ENCODE measurements around the gene TAAR9.

TAAR9 gene

DNA sequence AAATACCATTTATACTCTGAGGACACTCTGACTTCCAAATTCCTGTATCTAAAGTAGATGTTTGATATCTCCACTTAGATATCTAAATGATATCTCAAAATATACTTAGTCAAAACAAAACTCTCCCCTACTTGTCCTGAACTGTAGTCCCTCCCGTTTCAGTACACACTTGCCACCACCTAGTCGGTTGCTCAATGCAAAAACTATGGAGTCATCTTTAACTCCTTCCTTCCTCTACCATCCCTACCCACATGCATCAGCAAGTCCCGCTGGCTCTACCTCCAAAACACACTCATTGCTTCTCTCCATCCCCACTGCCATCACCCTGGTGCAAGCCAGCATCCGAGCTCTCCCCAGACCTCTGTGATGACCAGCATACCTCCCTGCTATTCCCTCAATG, 38.3 kb upstream of the TAAR9 start:
- no peak overlapping the region for H3K4me3 ChIP-seq (ENCODE audit: insufficient read depth, low read depth, low read length, poor library complexity, severe bottlenecking)
- H3K27me3 ChIP-seq (replicated peaks; ENCODE audit: control insufficient read depth, insufficient read depth, low read length, poor library complexity, severe bottlenecking), result no peaks in the 10 kb centered on the region
- H3K4me1 ChIP-seq (ENCODE audit: control insufficient read depth, insufficient read depth, low read length, poor library complexity, severe bottlenecking), result no peaks in the 10 kb centered on the region
- H3K27ac ChIP-seq (ENCODE audit: insufficient read depth, low read length, poor library complexity, severe bottlenecking), result no peak overlapping the region
- no peak for DNase-seq
- no peaks in the 10 kb centered on the region for H3K9me3 ChIP-seq (ENCODE audit: control insufficient read depth, low read length)
- peaks cover 10% of the 10 kb centered on the region for H3K36me3 ChIP-seq (ENCODE audit: control insufficient read depth, insufficient read depth, low read length)

DNA sequence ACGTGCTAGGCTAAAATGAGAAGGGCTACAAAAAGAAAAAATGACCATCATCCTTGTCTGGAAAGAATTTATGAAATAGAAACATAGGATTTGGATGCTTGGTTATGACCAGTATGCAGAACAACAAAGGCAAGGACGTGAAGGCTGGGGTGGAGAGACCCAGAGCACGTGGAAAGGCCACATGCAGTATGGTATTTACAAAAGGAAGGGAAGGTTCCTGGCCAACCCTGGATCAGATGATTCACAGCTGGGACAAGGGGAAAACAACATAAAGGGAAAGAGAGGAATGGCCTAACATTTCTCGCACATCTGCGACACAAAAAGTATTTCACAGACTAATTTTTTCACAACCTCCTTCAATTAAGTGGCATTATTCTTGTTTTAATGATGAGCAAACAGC, 33.3 kb upstream of the TAAR9 start:
- Histone ChIP-seq H3K27ac (ENCODE audit: insufficient read depth, low read length, poor library complexity, severe bottlenecking) (no peak overlapping the region), H3K4me1 (ENCODE audit: control insufficient read depth, insufficient read depth, low read length, poor library complexity, severe bottlenecking) (no peaks in the 10 kb centered on the region), H3K36me3 (ENCODE audit: control insufficient read depth, insufficient read depth, low read length) (peaks cover 10% of the 10 kb centered on the region), H3K4me3 (ENCODE audit: insufficient read depth, low read depth, low read length, poor library complexity, severe bottlenecking) (no peak overlapping the region), H3K9me3 (ENCODE audit: control insufficient read depth, low read length) (no peaks in the 10 kb centered on the region), H3K27me3 (replicated peaks; ENCODE audit: control insufficient read depth, insufficient read depth, low read length, poor library complexity, severe bottlenecking) (no peaks in the 10 kb centered on the region)
- no peak for DNase-seq

DNA sequence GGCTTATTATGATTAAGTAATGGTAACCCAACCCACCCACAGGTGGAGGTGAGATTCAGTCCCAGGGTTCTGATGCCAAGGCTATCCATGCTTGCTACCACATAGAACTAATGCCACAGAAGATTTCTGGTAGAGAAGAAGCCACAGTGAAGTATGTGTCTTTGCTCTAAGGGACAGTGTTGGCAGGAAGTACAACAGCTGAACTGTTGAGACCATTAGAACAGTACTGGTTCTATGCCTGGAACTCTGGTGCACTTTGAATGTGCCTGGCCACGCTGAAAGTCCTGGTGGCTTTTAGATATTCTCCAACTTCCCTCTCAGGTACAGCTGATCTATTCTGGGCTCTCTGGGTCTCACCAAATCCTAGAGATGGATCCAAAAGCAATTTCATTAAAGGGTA, 32.9 kb upstream of the TAAR9 start:
- Histone ChIP-seq H3K4me3 (ENCODE audit: insufficient read depth, low read depth, low read length, poor library complexity, severe bottlenecking) (no peak overlapping the region), H3K36me3 (ENCODE audit: control insufficient read depth, insufficient read depth, low read length) (peaks cover 10% of the 10 kb centered on the region), H3K27ac (ENCODE audit: insufficient read depth, low read length, poor library complexity, severe bottlenecking) (no peak overlapping the region), H3K27me3 (replicated peaks; ENCODE audit: control insufficient read depth, insufficient read depth, low read length, poor library complexity, severe bottlenecking) (no peaks in the 10 kb centered on the region), H3K4me1 (ENCODE audit: control insufficient read depth, insufficient read depth, low read length, poor library complexity, severe bottlenecking) (no peaks in the 10 kb centered on the region), H3K9me3 (ENCODE audit: control insufficient read depth, low read length) (no peaks in the 10 kb centered on the region)
- DNase-seq, result no peak

DNA sequence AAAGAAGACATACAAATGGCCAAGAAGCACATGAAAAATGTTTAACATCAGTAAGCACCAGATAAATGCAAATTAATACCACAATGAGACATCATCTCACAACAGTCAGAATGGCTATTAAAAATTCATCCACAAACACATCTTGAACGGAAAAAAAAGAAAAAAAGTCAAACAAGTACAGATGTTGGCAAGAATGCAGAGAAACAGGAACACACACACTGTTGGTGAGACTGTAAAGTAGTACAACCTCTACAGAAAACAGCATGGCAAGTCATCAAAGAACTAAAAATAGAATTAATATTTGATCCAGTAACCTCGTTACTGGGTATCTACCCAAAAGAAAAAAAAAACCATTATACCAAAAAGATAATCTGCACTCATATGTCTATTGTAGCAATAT, 31.6 kb upstream of the TAAR9 start:
- no peak for DNase-seq
- no peaks in the 10 kb centered on the region for H3K4me1 ChIP-seq (ENCODE audit: control insufficient read depth, insufficient read depth, low read length, poor library complexity, severe bottlenecking)
- no peak overlapping the region for H3K4me3 ChIP-seq (ENCODE audit: insufficient read depth, low read depth, low read length, poor library complexity, severe bottlenecking)
- peaks cover 9% of the 10 kb centered on the region for H3K36me3 ChIP-seq (ENCODE audit: control insufficient read depth, insufficient read depth, low read length)
- no peaks in the 10 kb centered on the region for H3K27me3 ChIP-seq (replicated peaks; ENCODE audit: control insufficient read depth, insufficient read depth, low read length, poor library complexity, severe bottlenecking)
- H3K9me3 ChIP-seq (ENCODE audit: control insufficient read depth, low read length), result no peaks in the 10 kb centered on the region
- H3K27ac ChIP-seq (ENCODE audit: insufficient read depth, low read length, poor library complexity, severe bottlenecking), result no peak overlapping the region

DNA sequence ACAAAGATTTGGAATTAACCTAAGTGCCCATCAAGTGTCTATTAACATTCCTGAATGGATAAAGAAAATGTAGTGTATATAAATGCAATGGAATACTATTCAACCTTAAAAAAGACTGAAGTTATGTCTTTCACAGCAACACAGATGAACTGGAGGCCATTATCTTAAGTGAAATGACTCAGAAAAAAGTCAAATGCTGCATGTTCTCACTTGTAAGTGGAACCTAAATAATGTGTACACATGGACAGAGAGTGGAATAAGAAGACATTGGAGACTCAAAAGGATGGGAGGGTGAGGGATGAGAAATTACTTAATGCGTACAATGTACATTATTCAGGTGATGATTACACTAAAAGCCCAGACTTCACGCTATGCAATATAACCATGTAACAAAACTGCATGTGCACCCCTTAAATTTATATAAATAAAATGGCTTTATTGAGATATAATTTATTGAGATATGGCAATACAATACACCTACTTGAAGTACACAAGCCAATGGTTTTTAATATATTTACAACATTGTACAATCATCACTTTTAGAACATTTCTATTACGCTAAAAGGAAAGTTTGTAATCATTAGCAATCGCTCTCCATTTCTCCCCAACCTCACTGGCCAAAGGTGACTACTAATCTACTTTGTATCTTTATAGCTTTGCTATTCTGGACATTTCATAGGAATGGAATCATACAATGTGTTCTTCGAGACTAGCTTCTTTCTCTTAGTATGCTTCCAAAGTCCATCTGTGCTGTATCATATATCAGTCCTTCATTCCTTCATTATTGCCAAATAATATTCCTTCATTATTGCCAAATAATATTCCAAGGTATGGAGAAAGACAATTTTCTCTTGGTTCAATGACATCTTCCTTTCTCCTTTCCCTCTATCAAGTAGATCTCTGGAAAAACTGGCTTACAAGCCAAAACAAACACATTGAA, 30.9 kb upstream of the TAAR9 start:
- DNase-seq, result no peak
- H3K4me3 ChIP-seq (ENCODE audit: insufficient read depth, low read depth, low read length, poor library complexity, severe bottlenecking), result no peak overlapping the region
- no peaks in the 10 kb centered on the region for H3K9me3 ChIP-seq (ENCODE audit: control insufficient read depth, low read length)
- no peak overlapping the region for H3K27ac ChIP-seq (ENCODE audit: insufficient read depth, low read length, poor library complexity, severe bottlenecking)
- H3K36me3 ChIP-seq (ENCODE audit: control insufficient read depth, insufficient read depth, low read length), result peaks cover 4% of the 10 kb centered on the region
- no peaks in the 10 kb centered on the region for H3K4me1 ChIP-seq (ENCODE audit: control insufficient read depth, insufficient read depth, low read length, poor library complexity, severe bottlenecking)
- H3K27me3 ChIP-seq (replicated peaks; ENCODE audit: control insufficient read depth, insufficient read depth, low read length, poor library complexity, severe bottlenecking), result no peaks in the 10 kb centered on the region

DNA sequence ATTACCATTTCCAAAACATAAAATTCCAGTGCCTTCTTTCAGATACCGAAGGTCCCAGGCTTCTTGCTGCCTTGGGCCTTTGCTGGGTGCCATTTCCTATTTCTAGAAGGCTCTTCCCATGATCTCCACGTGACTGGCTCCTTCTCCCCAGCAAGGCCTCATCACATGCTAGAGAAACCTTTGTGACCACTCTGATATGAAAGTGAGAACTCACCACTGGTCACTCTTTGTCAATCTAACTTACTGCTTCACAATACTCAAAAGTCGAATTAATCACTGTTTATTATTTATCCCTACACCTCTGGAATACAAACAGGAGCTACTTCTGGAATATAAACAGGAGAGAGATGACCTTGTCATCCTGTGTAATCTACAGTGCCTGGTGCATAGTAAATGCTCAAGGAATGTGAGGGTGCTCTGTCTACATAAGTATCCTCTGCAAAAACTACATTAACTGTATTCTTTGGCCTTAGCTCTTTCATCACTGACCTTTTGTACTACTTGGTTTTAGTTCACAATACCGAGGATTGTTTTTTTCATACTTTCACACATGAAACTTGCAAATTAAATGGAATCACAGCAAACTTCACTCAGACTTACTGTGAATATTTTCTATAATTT, 26.8 kb upstream of the TAAR9 start:
- Histone ChIP-seq H3K4me3 (ENCODE audit: insufficient read depth, low read depth, low read length, poor library complexity, severe bottlenecking) (peak overlapping the region; percentile 86), H3K27me3 (replicated peaks; ENCODE audit: control insufficient read depth, insufficient read depth, low read length, poor library complexity, severe bottlenecking) (no peaks in the 10 kb centered on the region), H3K36me3 (ENCODE audit: control insufficient read depth, insufficient read depth, low read length) (no peaks in the 10 kb centered on the region), H3K27ac (ENCODE audit: insufficient read depth, low read length, poor library complexity, severe bottlenecking) (no peak overlapping the region), H3K9me3 (ENCODE audit: control insufficient read depth, low read length) (no peaks in the 10 kb centered on the region), H3K4me1 (ENCODE audit: control insufficient read depth, insufficient read depth, low read length, poor library complexity, severe bottlenecking) (no peaks in the 10 kb centered on the region)
- DNase-seq, result no peak

DNA sequence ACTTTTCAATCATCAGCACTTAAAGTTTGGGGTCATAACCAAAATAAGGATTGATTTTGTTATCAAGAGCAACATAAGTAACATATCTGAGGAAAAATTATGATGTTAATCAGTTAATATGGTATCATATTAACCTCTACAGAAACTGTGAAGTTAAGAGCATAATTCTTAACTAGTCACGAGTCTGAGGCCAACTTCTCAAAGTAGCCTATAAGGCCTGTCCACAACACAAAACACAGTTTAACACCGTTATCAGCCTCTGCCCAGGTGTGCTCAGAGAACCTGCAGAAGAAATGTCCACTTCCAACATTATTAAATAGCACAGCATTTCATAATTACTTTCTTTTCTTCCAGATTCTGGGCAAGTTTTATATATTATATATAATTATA, 26.3 kb upstream of the TAAR9 start:
- H3K27ac ChIP-seq (ENCODE audit: insufficient read depth, low read length, poor library complexity, severe bottlenecking), result no peak overlapping the region
- no peaks in the 10 kb centered on the region for H3K36me3 ChIP-seq (ENCODE audit: control insufficient read depth, insufficient read depth, low read length)
- H3K4me1 ChIP-seq (ENCODE audit: control insufficient read depth, insufficient read depth, low read length, poor library complexity, severe bottlenecking), result no peaks in the 10 kb centered on the region
- peak overlapping the region; percentile 86 for H3K4me3 ChIP-seq (ENCODE audit: insufficient read depth, low read depth, low read length, poor library complexity, severe bottlenecking)
- no peaks in the 10 kb centered on the region for H3K9me3 ChIP-seq (ENCODE audit: control insufficient read depth, low read length)
- no peaks in the 10 kb centered on the region for H3K27me3 ChIP-seq (replicated peaks; ENCODE audit: control insufficient read depth, insufficient read depth, low read length, poor library complexity, severe bottlenecking)
- no peak for DNase-seq

DNA sequence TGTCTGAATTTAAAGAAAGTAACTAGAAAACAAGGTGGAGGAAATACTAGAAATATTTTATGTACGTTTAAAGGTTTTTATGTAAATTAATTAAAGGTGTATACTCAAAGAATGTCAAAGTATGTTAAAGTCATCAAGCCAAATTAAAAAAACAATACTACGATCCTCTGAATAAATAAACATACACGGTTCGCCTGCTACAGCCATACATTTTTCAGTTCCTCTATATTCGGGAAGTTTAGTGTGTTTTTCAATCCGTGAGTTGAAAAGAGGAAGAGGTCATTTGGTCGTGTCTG, 25.8 kb upstream of the TAAR9 start:
- Histone ChIP-seq H3K9me3 (ENCODE audit: control insufficient read depth, low read length) (no peaks in the 10 kb centered on the region), H3K36me3 (ENCODE audit: control insufficient read depth, insufficient read depth, low read length) (no peaks in the 10 kb centered on the region), H3K4me1 (ENCODE audit: control insufficient read depth, insufficient read depth, low read length, poor library complexity, severe bottlenecking) (no peaks in the 10 kb centered on the region), H3K27me3 (replicated peaks; ENCODE audit: control insufficient read depth, insufficient read depth, low read length, poor library complexity, severe bottlenecking) (no peaks in the 10 kb centered on the region), H3K4me3 (ENCODE audit: insufficient read depth, low read depth, low read length, poor library complexity, severe bottlenecking) (peak overlapping the region; percentile 86), H3K27ac (ENCODE audit: insufficient read depth, low read length, poor library complexity, severe bottlenecking) (no peak overlapping the region)
- DNase-seq, result no peak

DNA sequence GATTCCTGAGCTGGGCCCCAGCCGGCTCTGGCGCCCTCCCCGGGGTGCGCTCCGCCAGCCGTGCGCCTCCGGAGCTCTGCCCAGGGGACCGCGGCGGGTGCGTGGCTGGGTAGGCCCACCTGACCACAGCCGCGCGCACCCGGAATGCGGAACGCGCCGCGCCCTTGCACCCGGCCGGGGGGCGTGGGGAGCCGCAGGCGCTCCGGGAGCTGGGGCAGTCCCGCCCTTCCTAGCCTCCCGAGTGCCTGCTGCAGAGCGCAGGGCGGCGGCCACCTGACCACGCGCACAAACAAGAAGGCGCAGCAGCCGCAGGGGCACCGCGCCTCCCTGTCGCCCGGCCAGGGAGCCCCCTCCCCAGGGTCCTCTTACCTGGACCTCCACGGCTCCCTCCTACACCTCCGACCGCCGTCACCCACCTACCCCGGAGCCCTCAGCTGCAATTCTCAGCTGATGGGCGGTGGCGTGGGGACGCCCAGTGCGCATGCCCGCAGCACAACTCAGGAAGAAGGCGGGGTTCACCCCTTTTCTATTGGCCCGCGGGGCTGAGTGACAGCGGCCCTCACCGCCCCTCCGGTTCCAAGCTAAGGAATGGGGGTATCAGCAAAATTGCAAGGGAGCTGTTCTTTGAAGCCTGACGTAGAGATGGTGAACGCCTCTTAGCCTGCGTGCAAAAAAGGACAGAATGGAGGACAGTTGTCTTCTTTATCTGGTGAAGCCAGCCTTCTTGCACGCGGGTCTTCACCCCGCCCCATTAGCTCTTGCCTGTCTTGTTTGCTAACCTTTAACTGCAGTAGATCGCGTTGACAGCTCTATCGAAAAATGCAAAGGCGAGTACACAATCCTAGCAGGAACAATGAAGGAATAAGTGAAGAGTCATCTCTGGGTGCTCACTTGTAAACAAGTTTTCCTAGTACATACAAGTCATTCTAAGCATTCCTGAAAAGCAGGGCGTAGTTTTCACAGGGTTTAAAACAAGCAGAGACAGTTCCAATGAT, 25.1 kb upstream of the TAAR9 start, which contains the start of gene STX7:
Gene STX7, minus strand, starts transcription at position 479 of the 995 bp plus-strand sequence. CDS start 9,586 bp downstream, outside the sequence.
- Histone ChIP-seq H3K27ac (ENCODE audit: insufficient read depth, low read length, poor library complexity, severe bottlenecking) (peak within 1 kb of the TSS; percentile 36), H3K4me1 (ENCODE audit: control insufficient read depth, insufficient read depth, low read length, poor library complexity, severe bottlenecking) (no peaks in the 10 kb centered on the region), H3K36me3 (ENCODE audit: control insufficient read depth, insufficient read depth, low read length) (no peaks in the 10 kb centered on the region), H3K4me3 (ENCODE audit: insufficient read depth, low read depth, low read length, poor library complexity, severe bottlenecking) (peak within 1 kb of the TSS; percentile 86), H3K9me3 (ENCODE audit: control insufficient read depth, low read length) (no peaks in the 10 kb centered on the region), H3K27me3 (replicated peaks; ENCODE audit: control insufficient read depth, insufficient read depth, low read length, poor library complexity, severe bottlenecking) (no peaks in the 10 kb centered on the region)
- peak; percentile 67 to 81 (median 78) for DNase-seq

All from effector memory CD4-positive, alpha-beta T cell (primary cell).